Upper lobe of left lung (tissue), 4 donors: ENCODE results near the gene CBR1.

Experiments
- CTCF ChIP-seq, 6 experiments: fragments of 450-650 bp in 4 of 6; fragments of 200-600 bp in 2 of 6; sonication (generic) in 2 of 6; IDR thresholded peaks; one replicate each; pipeline ENCODE4 v1.5.1; 2016 to 2019; ENCODE audit warnings: antibody characterized with exemption in 6 of 6
- EP300 ChIP-seq, 4 donors: sonication (generic); formaldehyde crosslinking; IDR thresholded peaks; one replicate each; pipeline ENCODE4 v1.5.1; 2017; ENCODE audit warnings: antibody characterized with exemption in 4 of 4, control low read depth in 2 of 4

GRCh38 chr21:36022427-36023091 is 47.3 kb upstream of the CBR1 start:
- no peak for TF ChIP-seq EP300 (IDR thresholded peaks at IDR 0.05)
- no peak for TF ChIP-seq CTCF (IDR thresholded peaks at IDR 0.05)
